K562 (cell line): ENCODE measurements around the gene GNAQ. TPM values are rescaled to one million over a fixed set of nuclear protein-coding genes. Genes with fewer than 3 reads are reported as not detected.
A peak's percentile ranks its signal among the peaks of the same experiment; 100 is the strongest.

Experiments
- ATF1 ChIP-seq, 2 experiments: fragments of 450-650 bp in 1 of 2; IDR thresholded peaks; 2 replicates each; pipeline ENCODE4 v1.6.1; 2016; ENCODE audit warnings: missing compliant biosample characterization in 1 of 2, missing genetic modification characterization in 1 of 2
- CCNT2 ChIP-seq: IDR thresholded peaks from 2 replicates; pipeline ENCODE4 v1.6.1; 2011; ENCODE audit warnings: borderline replicate concordance, low read depth, mild to moderate bottlenecking, moderate library complexity, mixed read lengths, low read length; ENCODE audit not compliant: insufficient read length; ENCODE audit errors: extremely low read depth
- DNMT1 ChIP-seq: fragments of 450-650 bp; IDR thresholded peaks from 2 replicates; pipeline ENCODE4 v1.6.1; 2016; ENCODE audit warnings: antibody characterized with exemption, mild to moderate bottlenecking
- DPF2 ChIP-seq: fragments of 450-650 bp; IDR thresholded peaks from 2 replicates; pipeline ENCODE4 v1.6.1; 2016
- ELF2 ChIP-seq: fragments of 250-450 bp; sonication (Bioruptor Pico); IDR thresholded peaks from 2 replicates; pipeline ENCODE4 v1.5.0; 2021; ENCODE audit warnings: mild to moderate bottlenecking
- FUS ChIP-seq: fragments of 200-400 bp; formaldehyde crosslinking; optimal IDR thresholded peaks from 2 replicates; pipeline ENCODE3; 2017; ENCODE audit warnings: low read depth, low read length
- KDM5B ChIP-seq: fragments of 200-600 bp; sonication (generic); IDR thresholded peaks from 2 replicates; pipeline ENCODE4 v1.6.1; 2012; ENCODE audit warnings: low read depth, mild to moderate bottlenecking, moderate library complexity, low read length, control low read depth, inconsistent platforms; ENCODE audit not compliant: insufficient replicate concordance
- KLF6 ChIP-seq: fragments of 250-450 bp; sonication (Bioruptor Pico); IDR thresholded peaks from 2 replicates; pipeline ENCODE4 v1.4.0; 2020; ENCODE audit warnings: mild to moderate bottlenecking, moderate library complexity, borderline replicate concordance
- MTF1 ChIP-seq: fragments of 250-450 bp; sonication (Bioruptor Pico); IDR thresholded peaks from 2 replicates; pipeline ENCODE4 v1.9.0; 2021; ENCODE audit warnings: moderate library complexity, mild to moderate bottlenecking, inconsistent platforms, borderline replicate concordance
- NBN ChIP-seq: fragments of 450-650 bp; IDR thresholded peaks from 2 replicates; pipeline ENCODE4 v1.6.1; 2016; ENCODE audit warnings: low read depth, mild to moderate bottlenecking
- NFIX ChIP-seq: fragments of 250-450 bp; sonication (Bioruptor Pico); IDR thresholded peaks from 2 replicates; pipeline ENCODE4 v1.4.0; 2020; ENCODE audit warnings: low read depth, mild to moderate bottlenecking, moderate library complexity
- SOX6 ChIP-seq: fragments of 450-650 bp; IDR thresholded peaks from 2 replicates; pipeline ENCODE4 v1.6.1; 2014; ENCODE audit warnings: mild to moderate bottlenecking
- TFAM ChIP-seq: fragments of 250-450 bp; sonication (Bioruptor Pico); conservative IDR thresholded peaks from 2 replicates; pipeline ENCODE4 v1.5.0; 2021; ENCODE audit warnings: mild to moderate bottlenecking, moderate library complexity
- U2AF2 ChIP-seq: fragments of 200-400 bp; formaldehyde crosslinking; optimal IDR thresholded peaks from 2 replicates; pipeline ENCODE3; 2017; ENCODE audit warnings: low read depth, mild to moderate bottlenecking, low read length
- ZNF224 ChIP-seq: sonication (generic); formaldehyde crosslinking; IDR thresholded peaks from 2 replicates; pipeline ENCODE4 v1.8.0; 2022; ENCODE audit warnings: mild to moderate bottlenecking, missing genetic modification reagents
- ZNF668 ChIP-seq: fragments of 250-450 bp; sonication (Bioruptor Pico); IDR thresholded peaks from 2 replicates; pipeline ENCODE4 v1.8.0; 2022; ENCODE audit warnings: mild to moderate bottlenecking, inconsistent platforms
- polyA plus RNA-seq, 8 experiments: library from polyadenylated mRNA; depleted of rRNA in 4 of 8; stranded (reverse) in 5 of 8; unstranded in 3 of 8; fragments of >200 nt; fragmentation: Nextera tagmentation in 2 of 8; fragmentation: Illumina TruSeq in 1 of 8; extraction: Ambion mirVana in 2 of 8; extraction: Trizol in 1 of 8; gene quantifications; 2 replicates each; pipeline versions ENCODE4 v1.2.1 to v1.2.3, GENCODE V29; 2011 to 2014; ENCODE audit warnings: inconsistent platforms in 1 of 8, missing spikeins in 1 of 8
- total RNA-seq, 7 experiments: library from RNA; depleted of rRNA in 6 of 7; stranded (reverse); fragments of >200 nt in 6 of 7; fragmentation: Illumina TruSeq in 2 of 7; extraction: Trizol in 2 of 7; gene quantifications; 2 replicates each; pipeline versions ENCODE4 v1.2.1 to v1.2.3, GENCODE V29; 2011 to 2021; ENCODE audit warnings: low replicate concordance in 1 of 7
- TF ChIP-seq, protein P1 (sequence below): sonication (generic); formaldehyde crosslinking; IDR thresholded peaks from 2 replicates; pipeline ENCODE4 v1.8.1; 2023; ENCODE audit warnings: mild to moderate bottlenecking, missing genetic modification reagents
- TF ChIP-seq, protein P2 (sequence below), 3 experiments: fragments of 200-800 bp in 1 of 3; sonication (Bioruptor generic) in 1 of 3; sonication (generic) in 1 of 3; formaldehyde crosslinking in 1 of 3; IDR thresholded peaks; 2 replicates each; pipeline versions ENCODE4 v1.6.1 to v1.8.0; 2016 to 2022; ENCODE audit warnings: mild to moderate bottlenecking in 2 of 3, missing compliant biosample characterization in 2 of 3, missing genetic modification characterization in 2 of 3, missing genetic modification reagents in 1 of 3
- TF ChIP-seq, protein P3 (sequence below): fragments of 450-650 bp; formaldehyde crosslinking; IDR thresholded peaks from 2 replicates; pipeline ENCODE4 v1.4.0; 2022; ENCODE audit warnings: missing genetic modification characterization
- TF ChIP-seq, protein P4 (sequence below): fragments of 450-650 bp; IDR thresholded peaks from 2 replicates; pipeline ENCODE4 v1.6.1; 2018; ENCODE audit warnings: mild to moderate bottlenecking, low read depth; ENCODE audit not compliant: partially characterized antibody
- TF ChIP-seq, protein P5 (sequence below): fragments of 450-650 bp; conservative IDR thresholded peaks from 2 replicates; pipeline ENCODE4 v1.6.1; 2016; ENCODE audit warnings: missing genetic modification characterization, low read depth, mild to moderate bottlenecking, missing compliant biosample characterization, moderate library complexity

GNAQ gene
- total and polyA plus RNA-seq, 9 of the 15 experiments (the other 6 are each of a cell fraction or from before 2014, with no cell fraction given) = 4.8 to 27.9 (median 17.5) TPM

DNA sequence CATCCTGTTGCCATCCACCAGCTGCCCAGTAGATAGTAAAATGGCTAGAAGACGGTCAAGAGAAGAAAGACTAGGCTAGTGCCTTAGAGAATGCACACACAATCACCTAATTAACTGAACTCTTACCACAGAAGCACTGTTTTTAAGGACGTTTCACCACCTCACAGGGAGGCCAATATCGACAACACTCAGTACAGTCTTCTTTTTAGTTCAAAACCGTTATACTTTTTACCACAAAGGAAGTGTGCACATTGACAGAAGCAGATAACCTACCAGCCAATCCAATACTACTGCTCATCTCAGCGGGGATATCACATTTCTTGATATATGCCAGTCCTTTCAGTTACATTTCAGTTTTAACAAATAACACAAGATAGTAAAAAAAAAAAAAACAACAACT is 122.3 kb downstream of the GNAQ start (continued):
- TF ChIP-seq, protein P1, sequence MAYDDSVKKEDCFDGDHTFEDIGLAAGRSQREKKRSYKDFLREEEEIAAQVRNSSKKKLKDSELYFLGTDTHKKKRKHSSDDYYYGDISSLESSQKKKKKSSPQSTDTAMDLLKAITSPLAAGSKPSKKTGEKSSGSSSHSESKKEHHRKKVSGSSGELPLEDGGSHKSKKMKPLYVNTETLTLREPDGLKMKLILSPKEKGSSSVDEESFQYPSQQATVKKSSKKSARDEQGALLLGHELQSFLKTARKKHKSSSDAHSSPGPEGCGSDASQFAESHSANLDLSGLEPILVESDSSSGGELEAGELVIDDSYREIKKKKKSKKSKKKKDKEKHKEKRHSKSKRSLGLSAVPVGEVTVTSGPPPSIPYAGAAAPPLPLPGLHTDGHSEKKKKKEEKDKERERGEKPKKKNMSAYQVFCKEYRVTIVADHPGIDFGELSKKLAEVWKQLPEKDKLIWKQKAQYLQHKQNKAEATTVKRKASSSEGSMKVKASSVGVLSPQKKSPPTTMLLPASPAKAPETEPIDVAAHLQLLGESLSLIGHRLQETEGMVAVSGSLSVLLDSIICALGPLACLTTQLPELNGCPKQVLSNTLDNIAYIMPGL (CRISPR knock-in tag) = no peak
- TF ChIP-seq, protein P2, sequence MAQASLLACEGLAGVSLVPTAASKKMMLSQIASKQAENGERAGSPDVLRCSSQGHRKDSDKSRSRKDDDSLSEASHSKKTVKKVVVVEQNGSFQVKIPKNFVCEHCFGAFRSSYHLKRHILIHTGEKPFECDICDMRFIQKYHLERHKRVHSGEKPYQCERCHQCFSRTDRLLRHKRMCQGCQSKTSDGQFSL (CRISPR knock-in tag; IDR thresholded peaks at IDR 0.05) = no peak
- TF ChIP-seq, protein P2 (tag; IDR thresholded peaks at IDR 0.05) = no peak
- TF ChIP-seq FUS (no peak), ZNF668 (CRISPR knock-in tag) (no peak), ATF1 (CRISPR knock-in tag; IDR thresholded peaks at IDR 0.05) (no peak), ATF1 (tag; IDR thresholded peaks at IDR 0.05) (no peak), KLF6 (CRISPR knock-in tag) (no peak), U2AF2 (no peak), SOX6 (peak; percentile 61), ZNF224 (CRISPR knock-in tag) (no peak), NBN (no peak), KDM5B (no peak), MTF1 (CRISPR knock-in tag) (no peak), DNMT1 (no peak), NFIX (CRISPR knock-in tag) (no peak), ELF2 (CRISPR knock-in tag) (no peak), DPF2 (peak; percentile 78), CCNT2 (no peak), TFAM (no peak)
- TF ChIP-seq, protein P3, sequence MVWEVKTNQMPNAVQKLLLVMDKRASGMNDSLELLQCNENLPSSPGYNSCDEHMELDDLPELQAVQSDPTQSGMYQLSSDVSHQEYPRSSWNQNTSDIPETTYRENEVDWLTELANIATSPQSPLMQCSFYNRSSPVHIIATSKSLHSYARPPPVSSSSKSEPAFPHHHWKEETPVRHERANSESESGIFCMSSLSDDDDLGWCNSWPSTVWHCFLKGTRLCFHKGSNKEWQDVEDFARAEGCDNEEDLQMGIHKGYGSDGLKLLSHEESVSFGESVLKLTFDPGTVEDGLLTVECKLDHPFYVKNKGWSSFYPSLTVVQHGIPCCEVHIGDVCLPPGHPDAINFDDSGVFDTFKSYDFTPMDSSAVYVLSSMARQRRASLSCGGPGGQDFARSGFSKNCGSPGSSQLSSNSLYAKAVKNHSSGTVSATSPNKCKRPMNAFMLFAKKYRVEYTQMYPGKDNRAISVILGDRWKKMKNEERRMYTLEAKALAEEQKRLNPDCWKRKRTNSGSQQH (CRISPR knock-in tag) = no peak
- TF ChIP-seq, protein P4, sequence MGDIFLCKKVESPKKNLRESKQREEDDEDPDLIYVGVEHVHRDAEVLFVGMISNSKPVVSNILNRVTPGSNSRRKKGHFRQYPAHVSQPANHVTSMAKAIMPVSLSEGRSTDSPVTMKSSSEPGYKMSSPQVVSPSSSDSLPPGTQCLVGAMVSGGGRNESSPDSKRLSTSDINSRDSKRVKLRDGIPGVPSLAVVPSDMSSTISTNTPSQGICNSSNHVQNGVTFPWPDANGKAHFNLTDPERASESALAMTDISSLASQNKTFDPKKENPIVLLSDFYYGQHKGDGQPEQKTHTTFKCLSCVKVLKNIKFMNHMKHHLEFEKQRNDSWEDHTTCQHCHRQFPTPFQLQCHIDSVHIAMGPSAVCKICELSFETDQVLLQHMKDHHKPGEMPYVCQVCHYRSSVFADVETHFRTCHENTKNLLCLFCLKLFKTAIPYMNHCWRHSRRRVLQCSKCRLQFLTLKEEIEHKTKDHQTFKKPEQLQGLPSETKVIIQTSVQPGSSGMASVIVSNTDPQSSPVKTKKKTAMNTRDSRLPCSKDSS = no peak
- TF ChIP-seq, protein P5, sequence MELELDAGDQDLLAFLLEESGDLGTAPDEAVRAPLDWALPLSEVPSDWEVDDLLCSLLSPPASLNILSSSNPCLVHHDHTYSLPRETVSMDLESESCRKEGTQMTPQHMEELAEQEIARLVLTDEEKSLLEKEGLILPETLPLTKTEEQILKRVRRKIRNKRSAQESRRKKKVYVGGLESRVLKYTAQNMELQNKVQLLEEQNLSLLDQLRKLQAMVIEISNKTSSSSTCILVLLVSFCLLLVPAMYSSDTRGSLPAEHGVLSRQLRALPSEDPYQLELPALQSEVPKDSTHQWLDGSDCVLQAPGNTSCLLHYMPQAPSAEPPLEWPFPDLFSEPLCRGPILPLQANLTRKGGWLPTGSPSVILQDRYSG (tag) = no peak
